Chondrocyte (in vitro differentiated cells): ENCODE results near the gene BTLA. TPM values are rescaled to one million over a fixed set of nuclear protein-coding genes. Genes with fewer than 3 reads are reported as not detected.
A peak's percentile ranks its signal among the peaks of the same experiment; 100 is the strongest.
"Not testable (repeated sequence)": the region's sequence is repeated elsewhere in the genome, so short reads cannot be mapped to it uniquely, and the experiment has no call there.

ENCODE experiments used
- DNase-seq: peaks from one replicate; pipeline ENCODE4 v3.0.0; 2021; ENCODE audit warnings: mixed read lengths, low spot score
- H3K27ac Mint-ChIP-seq: one replicate; pipeline ENCODE4 v1.8.0; 2021; ENCODE audit warnings: mild to moderate bottlenecking, moderate library complexity, mixed read lengths; ENCODE audit not compliant: unreplicated experiment
- H3K27me3 Mint-ChIP-seq: 2 replicates; pipeline ENCODE4 v1.8.0; 2021; ENCODE audit warnings: low read depth, mixed read lengths
- H3K36me3 Mint-ChIP-seq: 2 replicates; pipeline ENCODE4 v1.8.0; 2021; ENCODE audit warnings: low read depth, mixed read lengths
- H3K4me1 Mint-ChIP-seq: 2 replicates; pipeline ENCODE4 v1.8.0; 2021; ENCODE audit warnings: low read depth, mild to moderate bottlenecking, mixed read lengths
- H3K4me3 Mint-ChIP-seq: one replicate; pipeline ENCODE4 v1.8.0; 2021; ENCODE audit warnings: mild to moderate bottlenecking, moderate library complexity, mixed read lengths; ENCODE audit not compliant: unreplicated experiment
- H3K9me3 Mint-ChIP-seq: 2 replicates; pipeline ENCODE4 v1.8.0; 2021; ENCODE audit warnings: low read depth, mixed read lengths
- CTCF ChIP-seq: fragments of 200-600 bp; sonication (generic); IDR thresholded peaks from 2 replicates; pipeline ENCODE4 v1.5.0; 2021; ENCODE audit warnings: antibody characterized with exemption, mild to moderate bottlenecking, moderate library complexity
- total RNA-seq: library from RNA; stranded (reverse); gene quantifications from 3 replicates; pipeline ENCODE4 v1.2.1, GENCODE V29; 2021

Gene BTLA
- total RNA-seq, 1 donor from 2014 or later, result 0.42 TPM

- H3K27me3 Mint-ChIP-seq, result no peaks in the 10 kb centered on the region
- TF ChIP-seq CTCF, result no peak
- H3K36me3 Mint-ChIP-seq, result no peaks in the 10 kb centered on the region
- peak overlapping the region; percentile 64 for H3K27ac Mint-ChIP-seq
- no peaks in the 10 kb centered on the region for H3K9me3 Mint-ChIP-seq
- H3K4me1 Mint-ChIP-seq, result peaks cover 9% of the 10 kb centered on the region
- no peak for DNase-seq
- no peak overlapping the region for H3K4me3 Mint-ChIP-seq
Measured at GRCh38 chr3:112425382-112425781, 73.9 kb downstream of the BTLA start.

DNA sequence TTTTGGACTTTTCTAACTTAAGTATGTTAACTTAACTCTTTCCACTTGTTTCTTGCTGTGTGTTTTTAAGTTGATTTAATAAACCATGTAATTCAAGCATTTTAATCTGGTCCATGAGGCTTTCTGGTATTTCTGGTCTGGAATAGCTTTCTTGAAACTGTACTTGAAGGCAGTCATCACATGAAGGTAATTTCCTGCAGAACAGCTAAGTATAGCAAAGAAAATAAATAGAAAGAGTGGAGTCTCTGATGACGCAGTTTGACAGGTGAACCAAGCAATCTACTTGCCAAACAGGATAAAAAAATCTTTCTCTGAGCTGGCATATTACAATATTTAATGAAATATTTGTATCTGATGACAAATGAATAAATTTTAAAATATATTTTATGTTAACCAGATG, 74.9 kb downstream of the BTLA start:
- no peak overlapping the region for H3K4me3 Mint-ChIP-seq
- H3K4me1 Mint-ChIP-seq, result peaks cover 9% of the 10 kb centered on the region

DNA sequence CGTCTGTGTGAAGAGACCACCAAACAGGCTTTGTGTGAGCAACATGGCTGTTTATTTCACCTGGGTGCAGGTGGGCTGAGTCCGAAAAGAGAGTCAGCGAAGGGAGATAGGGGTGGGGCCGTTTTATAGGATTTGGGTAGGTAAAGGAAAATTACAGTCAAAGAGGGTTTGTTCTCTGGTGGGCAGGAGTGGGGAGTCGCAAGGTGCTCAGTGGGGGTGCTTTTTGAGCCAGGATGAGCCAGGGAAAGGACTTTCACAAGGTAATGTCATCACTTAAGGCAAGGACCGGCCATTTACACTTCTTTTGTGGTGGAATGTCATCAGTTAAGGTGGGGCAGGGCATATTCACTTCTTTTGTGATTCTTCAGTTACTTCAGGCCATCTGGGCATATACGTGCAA, 76.4 kb downstream of the BTLA start:
- H3K36me3 Mint-ChIP-seq, DNase-seq, H3K4me3 Mint-ChIP-seq, H3K27ac Mint-ChIP-seq, H3K4me1 Mint-ChIP-seq, H3K9me3 Mint-ChIP-seq, H3K27me3 Mint-ChIP-seq: not testable (repeated sequence)

More for the DNA sequence above, 74.9 kb downstream of the BTLA start:
- no peaks in the 10 kb centered on the region for H3K36me3 Mint-ChIP-seq
- peak overlapping the region; percentile 15 for H3K27ac Mint-ChIP-seq
- H3K9me3 Mint-ChIP-seq, result no peaks in the 10 kb centered on the region
- no peak for DNase-seq
- no peaks in the 10 kb centered on the region for H3K27me3 Mint-ChIP-seq
- TF ChIP-seq CTCF, result no peak

DNA sequence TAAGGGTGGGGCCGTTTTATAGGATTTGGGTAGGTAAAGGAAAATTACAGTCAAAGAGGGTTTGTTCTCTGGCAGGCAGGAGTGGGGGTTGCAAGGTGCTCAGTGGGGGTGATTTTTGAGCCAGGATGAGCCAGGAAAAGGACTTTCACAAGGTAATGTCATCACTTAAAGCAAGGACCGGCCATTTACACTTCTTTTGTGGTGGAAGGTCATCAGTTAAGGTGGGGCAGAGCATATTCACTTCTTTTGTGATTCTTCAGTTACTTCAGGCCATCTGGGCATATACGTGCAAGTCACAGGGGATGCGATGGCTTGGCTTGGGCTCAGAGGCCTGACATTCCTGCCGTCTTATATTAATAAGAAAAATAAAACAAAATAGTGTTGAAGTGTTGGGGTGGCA, 80.7 kb downstream of the BTLA start:
- not testable (repeated sequence) for H3K36me3 Mint-ChIP-seq, H3K4me1 Mint-ChIP-seq, H3K27ac Mint-ChIP-seq, DNase-seq, H3K27me3 Mint-ChIP-seq, H3K4me3 Mint-ChIP-seq, H3K9me3 Mint-ChIP-seq

GRCh38 chr3:112417696-112418318, 81.5 kb downstream of the BTLA start:
- no peak for TF ChIP-seq CTCF
- Mint-ChIP-seq H3K9me3 (no peaks in the 10 kb centered on the region), H3K27me3 (no peaks in the 10 kb centered on the region), H3K4me3 (no peak overlapping the region), H3K4me1 (no peaks in the 10 kb centered on the region), H3K36me3 (no peaks in the 10 kb centered on the region), H3K27ac (no peak overlapping the region)
- no peak for DNase-seq

- H3K9me3 Mint-ChIP-seq, result no peaks in the 10 kb centered on the region
- no peak for DNase-seq
- no peak overlapping the region for H3K27ac Mint-ChIP-seq
- peaks cover 2% of the 10 kb centered on the region for H3K4me1 Mint-ChIP-seq
- H3K36me3 Mint-ChIP-seq, result no peaks in the 10 kb centered on the region
- no peaks in the 10 kb centered on the region for H3K27me3 Mint-ChIP-seq
- TF ChIP-seq CTCF, result no peak
- H3K4me3 Mint-ChIP-seq, result no peak overlapping the region
Measured at GRCh38 chr3:112416391-112417212, 82.7 kb downstream of the BTLA start.
